HEK293 (cell line): ENCODE data around the gene PLEKHG2.

Experiments used
- CTCF ChIA-PET: fragments of 350-600 bp; formaldehyde crosslinking; extraction: SDS; loops from one replicate; lab custom pipeline; 2021; ENCODE audit warnings: antibody characterized with exemption; lab: Yijun Ruan, JAX
- POLR2A ChIA-PET: fragments of 300-600 bp; formaldehyde crosslinking; extraction: SDS; loops from one replicate; lab custom pipeline; 2020; ENCODE audit warnings: antibody characterized with exemption, inconsistent platforms; lab: Yijun Ruan, JAX
- H3K27ac ChIP-seq: fragments of 200-500 bp; sonication (Bioruptor generic); 2 replicates; pipeline ENCODE4 v1.5.1; 2014; ENCODE audit warnings: low read depth, low read length, control low read depth, inconsistent platforms; ENCODE audit errors: extremely low read depth
- H3K36me3 ChIP-seq, 2 experiments: fragments of 200-500 bp in 1 of 2; sonication (Bioruptor generic) in 1 of 2; 1 replicate in 1 of 2; 2 replicates in 1 of 2; pipeline ENCODE4 v1.5.1; 2014 to 2017; ENCODE audit warnings: inconsistent platforms in 2 of 2, low read length in 2 of 2; ENCODE audit not compliant: control insufficient read depth in 2 of 2, insufficient read depth in 1 of 2
- H3K4me1 ChIP-seq: fragments of 200-500 bp; sonication (Bioruptor generic); 2 replicates; pipeline ENCODE4 v1.5.1; 2014; ENCODE audit warnings: mild to moderate bottlenecking, low read length, inconsistent platforms; ENCODE audit not compliant: control insufficient read depth, insufficient read depth
- H3K4me3 ChIP-seq: 2 replicates; pipeline ENCODE4 v1.5.1; 2011; ENCODE audit warnings: low read depth, mild to moderate bottlenecking, control low read depth, low read length, moderate library complexity
- H3K9me3 ChIP-seq: fragments of 200-500 bp; sonication (Bioruptor generic); 2 replicates; pipeline ENCODE4 v1.5.1; 2014; ENCODE audit warnings: low read depth, low read length, inconsistent platforms; ENCODE audit not compliant: control insufficient read depth, insufficient read depth
- CTCF ChIP-seq: fragments of 450-650 bp; formaldehyde crosslinking; IDR thresholded peaks from 2 replicates; pipeline ENCODE4 v1.5.1; 2016; ENCODE audit warnings: missing biosample characterization, missing genetic modification characterization
- GLIS1 ChIP-seq: fragments of 450-650 bp; formaldehyde crosslinking; IDR thresholded peaks from 2 replicates; pipeline ENCODE4 v1.5.1; 2016; ENCODE audit warnings: missing biosample characterization, missing genetic modification characterization
- HOXC10 ChIP-seq: sonication (generic); formaldehyde crosslinking; IDR thresholded peaks from 2 replicates; pipeline ENCODE4 v1.8.1; 2023; ENCODE audit warnings: mild to moderate bottlenecking, missing genetic modification reagents
- KLF1 ChIP-seq: fragments of 450-650 bp; formaldehyde crosslinking; IDR thresholded peaks from 2 replicates; pipeline ENCODE4 v1.5.1; 2016; ENCODE audit warnings: missing biosample characterization, missing genetic modification characterization
- KLF8 ChIP-seq: fragments of 450-650 bp; formaldehyde crosslinking; IDR thresholded peaks from 2 replicates; pipeline ENCODE4 v1.5.1; 2016; ENCODE audit warnings: missing biosample characterization, missing genetic modification characterization
- MYNN ChIP-seq: fragments of 450-650 bp; formaldehyde crosslinking; IDR thresholded peaks from 2 replicates; pipeline ENCODE4 v1.5.1; 2016; ENCODE audit warnings: missing biosample characterization, missing genetic modification characterization, borderline replicate concordance
- SP2 ChIP-seq: fragments of 450-650 bp; formaldehyde crosslinking; IDR thresholded peaks from 2 replicates; pipeline ENCODE4 v1.5.1; 2016; ENCODE audit warnings: missing biosample characterization, missing genetic modification characterization
- ZBTB20 ChIP-seq: fragments of 450-650 bp; formaldehyde crosslinking; IDR thresholded peaks from 2 replicates; pipeline ENCODE4 v1.5.1; 2016; ENCODE audit warnings: missing biosample characterization, missing genetic modification characterization
- ZBTB48 ChIP-seq: fragments of 450-650 bp; formaldehyde crosslinking; IDR thresholded peaks from 2 replicates; pipeline ENCODE4 v1.5.1; 2016; ENCODE audit warnings: missing biosample characterization, missing genetic modification characterization
- ZIC2 ChIP-seq: fragments of 450-650 bp; formaldehyde crosslinking; IDR thresholded peaks from 2 replicates; pipeline ENCODE4 v1.5.1; 2016; ENCODE audit warnings: missing biosample characterization, missing genetic modification characterization
- ZNF223 ChIP-seq: fragments of 450-650 bp; formaldehyde crosslinking; IDR thresholded peaks from 2 replicates; pipeline ENCODE4 v1.5.1; 2016; ENCODE audit warnings: missing biosample characterization, missing genetic modification characterization
- ZNF341 ChIP-seq: fragments of 450-650 bp; formaldehyde crosslinking; IDR thresholded peaks from 2 replicates; pipeline ENCODE4; 2016; ENCODE audit warnings: low read depth, missing biosample characterization, missing genetic modification characterization
- ZNF394 ChIP-seq: fragments of 450-650 bp; formaldehyde crosslinking; IDR thresholded peaks from 2 replicates; pipeline ENCODE4 v1.5.1; 2016; ENCODE audit warnings: missing biosample characterization, missing genetic modification characterization, mild to moderate bottlenecking, moderate library complexity, borderline replicate concordance
- ZNF571 ChIP-seq: fragments of 450-650 bp; formaldehyde crosslinking; IDR thresholded peaks from 2 replicates; pipeline ENCODE4 v1.5.0; 2017; ENCODE audit warnings: missing biosample characterization, missing genetic modification characterization
- ZNF600 ChIP-seq: fragments of 450-650 bp; formaldehyde crosslinking; IDR thresholded peaks from 2 replicates; pipeline ENCODE4 v1.5.1; 2016; ENCODE audit warnings: missing biosample characterization, missing genetic modification characterization
- ZNF654 ChIP-seq: fragments of 450-650 bp; formaldehyde crosslinking; IDR thresholded peaks from 2 replicates; pipeline ENCODE4 v1.5.1; 2016; ENCODE audit warnings: low read depth, missing biosample characterization, missing genetic modification characterization
- TF ChIP-seq, protein P1 (sequence below): fragments of 450-650 bp; formaldehyde crosslinking; IDR thresholded peaks from 2 replicates; pipeline ENCODE4 v1.5.1; 2016; ENCODE audit warnings: missing biosample characterization, missing genetic modification characterization
- TF ChIP-seq, protein P2 (sequence below): fragments of 450-650 bp; formaldehyde crosslinking; IDR thresholded peaks from 2 replicates; pipeline ENCODE4 v1.5.1; 2017; ENCODE audit warnings: missing biosample characterization, missing genetic modification characterization
- TF ChIP-seq, protein P3 (sequence below): fragments of 450-650 bp; formaldehyde crosslinking; IDR thresholded peaks from 2 replicates; pipeline ENCODE4 v1.5.1; 2017; ENCODE audit warnings: missing biosample characterization, missing genetic modification characterization
- TF ChIP-seq, protein P4 (sequence below): fragments of 450-650 bp; IDR thresholded peaks from 2 replicates; pipeline ENCODE4 v1.5.1; 2018; ENCODE audit warnings: missing biosample characterization, mild to moderate bottlenecking, missing genetic modification characterization
- TF ChIP-seq, protein P5 (sequence below): fragments of 450-650 bp; formaldehyde crosslinking; IDR thresholded peaks from 2 replicates; pipeline ENCODE4 v1.5.1; 2016; ENCODE audit warnings: missing biosample characterization, missing genetic modification characterization

PLEKHG2 gene

GRCh38 chr19:39362682-39363657, 49.5 kb upstream of the PLEKHG2 start:
- Histone ChIP-seq H3K9me3 (no peaks in the 10 kb centered on the region), H3K4me3 (no peak overlapping the region), H3K36me3 (peaks cover 82 to 94% of the 10 kb centered on the region in 2 experiments)
- TF ChIP-seq ZNF571 (tag by site-specific recombination) (no peak), KLF1 (tag by site-specific recombination) (peak; percentile 68)
- TF ChIP-seq, protein P1, sequence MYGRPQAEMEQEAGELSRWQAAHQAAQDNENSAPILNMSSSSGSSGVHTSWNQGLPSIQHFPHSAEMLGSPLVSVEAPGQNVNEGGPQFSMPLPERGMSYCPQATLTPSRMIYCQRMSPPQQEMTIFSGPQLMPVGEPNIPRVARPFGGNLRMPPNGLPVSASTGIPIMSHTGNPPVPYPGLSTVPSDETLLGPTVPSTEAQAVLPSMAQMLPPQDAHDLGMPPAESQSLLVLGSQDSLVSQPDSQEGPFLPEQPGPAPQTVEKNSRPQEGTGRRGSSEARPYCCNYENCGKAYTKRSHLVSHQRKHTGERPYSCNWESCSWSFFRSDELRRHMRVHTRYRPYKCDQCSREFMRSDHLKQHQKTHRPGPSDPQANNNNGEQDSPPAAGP (tag by site-specific recombination), result peak; percentile 89
- TF ChIP-seq, all 188 proteins: peak for 2
- ChIA-PET POLR2A (interaction anchor here (0.6 to 2.2 kb wide), 7 partner anchors 10 to 118 kb away, joined by 3 to 13 read pairs (median 4); partner anchors contain the start of genes MED29, PAF1, RPS16 and SAMD4B), CTCF (interaction anchor here (0.9 to 1.3 kb wide), 7 partner anchors 21 to 176 kb away, joined by 3 to 7 read pairs (median 3); partner anchors contain the start of genes EID2B, PLEKHG2 and SAMD4B)
- no peaks in the 10 kb centered on the region for H3K4me1 ChIP-seq
- H3K27ac ChIP-seq, result peak overlapping the region; percentile 41; the same call in 1 of the 2 replicates

DNA sequence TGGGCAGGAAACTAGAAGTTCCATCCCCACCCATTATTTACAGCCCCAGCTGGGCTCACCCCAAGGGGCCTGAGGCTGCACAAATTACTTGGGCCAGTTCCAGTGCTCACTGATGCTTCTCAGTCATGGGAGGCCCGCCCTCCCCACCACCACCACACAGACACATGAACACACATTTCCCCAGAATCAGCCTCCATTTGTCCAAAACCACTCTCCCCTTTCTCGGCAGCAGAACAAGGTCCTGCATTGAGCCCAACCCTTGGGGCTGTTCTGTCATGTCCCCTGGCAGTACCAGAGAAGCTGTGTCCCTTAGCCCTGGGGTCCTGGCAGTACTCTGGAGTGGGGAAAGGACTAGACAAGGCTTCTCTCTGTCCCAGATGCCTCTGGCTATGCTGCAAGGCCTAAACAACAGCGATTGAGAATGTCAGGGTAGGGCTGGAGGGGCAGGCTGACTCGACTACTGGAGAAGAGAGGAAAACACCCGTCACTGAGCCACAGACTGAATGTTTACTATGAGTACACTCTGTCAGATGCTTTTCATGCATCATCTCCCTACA, 48.5 kb upstream of the PLEKHG2 start:
- peaks cover 82 to 94% of the 10 kb centered on the region in 2 experiments for H3K36me3 ChIP-seq
- no peak overlapping the region for H3K4me3 ChIP-seq
- H3K4me1 ChIP-seq, result no peaks in the 10 kb centered on the region
- ChIA-PET POLR2A (interaction anchor here (1.5 kb wide), 1 partner anchor 22 kb away, joined by 3 read pairs; the partner anchor contains the start of gene SAMD4B), CTCF (interaction anchor here (1.0 to 1.2 kb wide), 4 partner anchors 9 to 36 kb away, joined by 3 to 4 read pairs (median 4); no protein-coding TSS in a partner anchor)
- H3K27ac ChIP-seq, result peak overlapping the region; percentile 41; the same call in 1 of the 2 replicates
- no peaks in the 10 kb centered on the region for H3K9me3 ChIP-seq
- TF ChIP-seq KLF8 (tag by site-specific recombination) (no peak), MYNN (tag by site-specific recombination) (no peak), ZNF223 (no peak), ZBTB48 (tag by site-specific recombination) (0 out of 2 replicates have a peak, but pooled peaks have one; percentile 28), HOXC10 (no peak), ZNF341 (tag by site-specific recombination) (0 out of 2 replicates have a peak, but pooled peaks have one; percentile 13), CTCF (no peak), ZNF394 (tag by site-specific recombination) (no peak), ZNF654 (tag by site-specific recombination) (no peak), GLIS1 (tag by site-specific recombination) (peak; percentile 73), ZNF600 (0 out of 2 replicates have a peak, but pooled peaks have one; percentile 24), KLF1 (tag by site-specific recombination) (peak; percentile 79), SP2 (tag by site-specific recombination) (no peak), ZIC2 (tag by site-specific recombination) (peak; percentile 72), ZBTB20 (tag by site-specific recombination) (no peak)
- TF ChIP-seq, protein P2, sequence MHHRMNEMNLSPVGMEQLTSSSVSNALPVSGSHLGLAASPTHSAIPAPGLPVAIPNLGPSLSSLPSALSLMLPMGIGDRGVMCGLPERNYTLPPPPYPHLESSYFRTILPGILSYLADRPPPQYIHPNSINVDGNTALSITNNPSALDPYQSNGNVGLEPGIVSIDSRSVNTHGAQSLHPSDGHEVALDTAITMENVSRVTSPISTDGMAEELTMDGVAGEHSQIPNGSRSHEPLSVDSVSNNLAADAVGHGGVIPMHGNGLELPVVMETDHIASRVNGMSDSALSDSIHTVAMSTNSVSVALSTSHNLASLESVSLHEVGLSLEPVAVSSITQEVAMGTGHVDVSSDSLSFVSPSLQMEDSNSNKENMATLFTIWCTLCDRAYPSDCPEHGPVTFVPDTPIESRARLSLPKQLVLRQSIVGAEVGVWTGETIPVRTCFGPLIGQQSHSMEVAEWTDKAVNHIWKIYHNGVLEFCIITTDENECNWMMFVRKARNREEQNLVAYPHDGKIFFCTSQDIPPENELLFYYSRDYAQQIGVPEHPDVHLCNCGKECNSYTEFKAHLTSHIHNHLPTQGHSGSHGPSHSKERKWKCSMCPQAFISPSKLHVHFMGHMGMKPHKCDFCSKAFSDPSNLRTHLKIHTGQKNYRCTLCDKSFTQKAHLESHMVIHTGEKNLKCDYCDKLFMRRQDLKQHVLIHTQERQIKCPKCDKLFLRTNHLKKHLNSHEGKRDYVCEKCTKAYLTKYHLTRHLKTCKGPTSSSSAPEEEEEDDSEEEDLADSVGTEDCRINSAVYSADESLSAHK (tag by site-specific recombination), result no peak
- TF ChIP-seq, protein P3, sequence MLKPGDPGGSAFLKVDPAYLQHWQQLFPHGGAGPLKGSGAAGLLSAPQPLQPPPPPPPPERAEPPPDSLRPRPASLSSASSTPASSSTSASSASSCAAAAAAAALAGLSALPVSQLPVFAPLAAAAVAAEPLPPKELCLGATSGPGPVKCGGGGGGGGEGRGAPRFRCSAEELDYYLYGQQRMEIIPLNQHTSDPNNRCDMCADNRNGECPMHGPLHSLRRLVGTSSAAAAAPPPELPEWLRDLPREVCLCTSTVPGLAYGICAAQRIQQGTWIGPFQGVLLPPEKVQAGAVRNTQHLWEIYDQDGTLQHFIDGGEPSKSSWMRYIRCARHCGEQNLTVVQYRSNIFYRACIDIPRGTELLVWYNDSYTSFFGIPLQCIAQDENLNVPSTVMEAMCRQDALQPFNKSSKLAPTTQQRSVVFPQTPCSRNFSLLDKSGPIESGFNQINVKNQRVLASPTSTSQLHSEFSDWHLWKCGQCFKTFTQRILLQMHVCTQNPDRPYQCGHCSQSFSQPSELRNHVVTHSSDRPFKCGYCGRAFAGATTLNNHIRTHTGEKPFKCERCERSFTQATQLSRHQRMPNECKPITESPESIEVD (tag by site-specific recombination), result no peak
- TF ChIP-seq, protein P4, sequence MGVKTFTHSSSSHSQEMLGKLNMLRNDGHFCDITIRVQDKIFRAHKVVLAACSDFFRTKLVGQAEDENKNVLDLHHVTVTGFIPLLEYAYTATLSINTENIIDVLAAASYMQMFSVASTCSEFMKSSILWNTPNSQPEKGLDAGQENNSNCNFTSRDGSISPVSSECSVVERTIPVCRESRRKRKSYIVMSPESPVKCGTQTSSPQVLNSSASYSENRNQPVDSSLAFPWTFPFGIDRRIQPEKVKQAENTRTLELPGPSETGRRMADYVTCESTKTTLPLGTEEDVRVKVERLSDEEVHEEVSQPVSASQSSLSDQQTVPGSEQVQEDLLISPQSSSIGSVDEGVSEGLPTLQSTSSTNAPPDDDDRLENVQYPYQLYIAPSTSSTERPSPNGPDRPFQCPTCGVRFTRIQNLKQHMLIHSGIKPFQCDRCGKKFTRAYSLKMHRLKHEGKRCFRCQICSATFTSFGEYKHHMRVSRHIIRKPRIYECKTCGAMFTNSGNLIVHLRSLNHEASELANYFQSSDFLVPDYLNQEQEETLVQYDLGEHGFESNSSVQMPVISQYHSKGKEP, result no peak
- TF ChIP-seq, protein P5, sequence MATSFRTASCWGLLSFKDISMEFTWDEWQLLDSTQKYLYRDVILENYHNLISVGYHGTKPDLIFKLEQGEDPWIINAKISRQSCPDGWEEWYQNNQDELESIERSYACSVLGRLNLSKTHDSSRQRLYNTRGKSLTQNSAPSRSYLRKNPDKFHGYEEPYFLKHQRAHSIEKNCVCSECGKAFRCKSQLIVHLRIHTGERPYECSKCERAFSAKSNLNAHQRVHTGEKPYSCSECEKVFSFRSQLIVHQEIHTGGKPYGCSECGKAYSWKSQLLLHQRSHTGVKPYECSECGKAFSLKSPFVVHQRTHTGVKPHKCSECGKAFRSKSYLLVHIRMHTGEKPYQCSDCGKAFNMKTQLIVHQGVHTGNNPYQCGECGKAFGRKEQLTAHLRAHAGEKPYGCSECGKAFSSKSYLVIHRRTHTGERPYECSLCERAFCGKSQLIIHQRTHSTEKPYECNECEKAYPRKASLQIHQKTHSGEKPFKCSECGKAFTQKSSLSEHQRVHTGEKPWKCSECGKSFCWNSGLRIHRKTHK (tag by site-specific recombination), result no peak
